HG03060 (cell line): ENCODE data around the gene SGO1.

Experiments
- ATAC-seq: cut with Tn5 transposase; IDR thresholded peaks from one replicate; pipeline ENCODE4 v1.9.1; 2021; ENCODE audit warnings: low read depth, moderate number of reproducible peaks; ENCODE audit not compliant: unreplicated experiment

Gene SGO1

DNA sequence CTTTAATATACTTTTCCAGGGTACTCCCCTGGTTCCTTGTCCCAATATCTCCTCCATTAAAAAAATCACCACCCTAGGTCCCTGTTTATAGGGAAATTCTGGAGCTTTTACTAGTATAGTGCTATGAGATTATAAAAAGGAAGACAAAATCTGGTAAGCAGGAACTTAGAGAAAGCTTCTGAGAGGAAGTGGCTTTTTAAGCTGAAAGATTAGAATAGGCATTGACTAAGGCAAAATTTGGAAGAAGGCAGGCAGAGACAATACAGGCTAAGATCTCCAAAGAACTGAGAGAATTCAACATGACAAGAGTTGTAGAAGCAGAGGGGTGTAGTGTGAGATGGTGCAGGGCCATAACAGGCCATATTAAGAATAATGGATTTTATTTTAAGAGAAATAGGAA is 25.8 kb downstream of the SGO1 start:
- ATAC-seq = no peak

GRCh38 chr3:20154928-20155327 is 31.1 kb downstream of the SGO1 start:
- ATAC-seq = no peak

DNA sequence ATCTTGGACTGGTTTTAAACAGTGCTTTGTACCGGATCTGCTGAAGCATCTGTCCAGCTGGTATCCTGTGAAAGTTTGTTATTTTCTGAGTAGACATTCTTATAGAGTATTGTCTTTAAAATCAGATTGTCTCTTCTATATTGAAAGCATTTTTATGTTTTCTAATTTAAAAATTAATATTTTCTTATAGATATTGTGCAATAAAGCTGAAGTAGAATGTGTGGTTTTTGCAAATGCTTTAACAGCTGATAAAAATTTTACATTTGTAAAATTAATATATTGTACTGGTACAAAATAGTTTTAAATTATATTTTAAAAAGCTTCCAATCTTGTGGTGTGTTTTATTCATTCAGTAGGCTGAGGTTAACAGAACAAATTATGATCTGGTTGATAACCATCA is 31.9 kb downstream of the SGO1 start:
- no peak for ATAC-seq

GRCh38 chr3:20148466-20148865 is 37.5 kb downstream of the SGO1 start:
- ATAC-seq = no peak

- ATAC-seq = no peak
These were observed 38.6 kb downstream of the SGO1 start for GRCh38 chr3:20147361-20147760.

GRCh38 chr3:20146301-20146700 is 39.7 kb downstream of the SGO1 start:
- no peak for ATAC-seq

DNA sequence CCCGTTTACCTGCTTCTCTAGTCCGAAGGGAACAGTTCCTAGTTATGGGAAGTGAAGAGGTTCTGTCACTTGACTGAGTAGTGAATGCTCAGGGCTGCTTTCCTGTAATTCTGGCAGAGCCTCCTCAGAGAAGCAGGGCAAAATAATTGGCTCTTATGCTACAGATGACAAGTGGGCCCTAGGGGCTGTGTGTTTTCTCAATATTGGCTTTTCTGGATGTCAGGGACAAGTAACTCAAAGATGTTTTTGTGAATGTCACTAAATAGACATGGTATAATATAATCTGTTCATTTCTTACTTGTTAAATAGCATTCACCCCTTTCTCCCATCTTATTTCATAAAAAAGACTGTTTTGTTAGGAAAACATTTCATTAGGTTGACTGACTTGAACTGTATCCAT is 40.1 kb downstream of the SGO1 start:
- no peak for ATAC-seq

DNA sequence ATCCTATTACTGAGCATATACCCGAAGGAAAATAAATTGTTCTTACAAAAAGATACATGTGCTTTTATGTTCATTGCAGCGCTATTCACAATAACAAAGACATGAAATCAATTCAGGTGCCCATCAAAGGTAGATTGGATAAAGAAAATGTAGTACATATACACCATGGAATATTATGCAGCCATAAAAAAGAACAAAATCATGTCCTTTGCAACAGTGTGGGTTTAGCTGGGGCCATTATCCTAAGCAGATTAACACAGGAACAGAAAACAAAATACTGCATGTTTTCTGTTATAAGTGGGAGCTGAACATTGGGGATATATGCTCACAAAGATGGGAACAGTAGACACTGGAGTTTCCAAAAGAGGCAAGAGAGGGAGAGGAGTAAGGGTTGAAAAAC is 42.5 kb downstream of the SGO1 start:
- ATAC-seq = no peak

GRCh38 chr3:20142517-20142916 is 43.5 kb downstream of the SGO1 start:
- no peak for ATAC-seq

GRCh38 chr3:20141851-20142250 is 44.2 kb downstream of the SGO1 start:
- no peak for ATAC-seq

- no peak for ATAC-seq
These were observed 44.7 kb downstream of the SGO1 start for GRCh38 chr3:20141316-20141715.

- ATAC-seq = no peak
These were observed 45.1 kb downstream of the SGO1 start for GRCh38 chr3:20140881-20141280.

DNA sequence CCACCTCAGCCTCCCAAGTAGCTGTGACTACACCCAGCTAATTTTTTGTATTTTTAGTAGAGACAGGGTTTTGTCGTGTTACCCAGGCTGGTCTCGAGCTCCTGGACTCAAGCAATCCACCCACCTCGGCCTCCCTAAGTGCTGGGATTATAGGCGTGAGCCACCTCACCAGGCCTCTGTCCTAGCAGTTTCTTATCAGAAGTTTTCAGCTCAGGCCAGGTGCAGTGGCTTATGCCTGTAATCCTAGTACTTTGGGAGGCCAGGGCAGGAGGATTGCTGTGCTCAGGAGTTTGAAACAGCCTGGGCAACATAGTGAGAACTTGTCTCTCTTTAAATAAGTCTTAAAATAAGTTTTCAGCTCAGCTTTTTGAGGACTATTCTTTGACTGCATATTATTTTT is 48.4 kb downstream of the SGO1 start:
- no peak for ATAC-seq

DNA sequence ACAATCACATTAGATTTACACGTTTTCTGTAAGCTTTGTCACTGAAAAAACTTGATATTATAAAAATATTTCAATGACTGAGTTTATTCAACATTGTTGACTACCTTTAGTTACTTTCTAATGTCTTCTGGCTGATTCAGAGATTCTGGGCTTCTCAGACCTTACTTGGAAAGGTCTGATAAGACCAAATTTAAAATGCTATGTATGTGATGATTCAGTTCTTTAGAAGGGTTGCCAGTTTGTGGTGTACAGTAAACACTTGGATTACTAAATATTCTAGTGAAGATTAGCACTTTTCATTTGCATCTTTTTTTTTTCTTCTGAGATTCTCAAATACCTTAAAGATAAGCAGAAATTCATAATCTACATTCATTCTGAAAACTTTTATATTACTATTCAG is 49.8 kb downstream of the SGO1 start:
- no peak for ATAC-seq

- ATAC-seq = no peak
These were observed 55.9 kb downstream of the SGO1 start for GRCh38 chr3:20130106-20130505.

GRCh38 chr3:20128358-20128757 is 57.6 kb downstream of the SGO1 start:
- no peak for ATAC-seq

- peak; percentile 99 for ATAC-seq
These were observed 60.1 kb downstream of the SGO1 start for GRCh38 chr3:20125897-20126296.

GRCh38 chr3:20125289-20125688 is 60.7 kb downstream of the SGO1 start:
- no peak for ATAC-seq

GRCh38 chr3:20123131-20123652 is 62.8 kb downstream of the SGO1 start:
- ATAC-seq = no peak

- no peak for ATAC-seq
These were observed 64.9 kb downstream of the SGO1 start for GRCh38 chr3:20121088-20121487.
